ENCODE data around the gene ERLEC1. TPM values are rescaled to one million over a fixed set of nuclear protein-coding genes. Genes with fewer than 3 reads are reported as not detected.

Gene ERLEC1, protein sequence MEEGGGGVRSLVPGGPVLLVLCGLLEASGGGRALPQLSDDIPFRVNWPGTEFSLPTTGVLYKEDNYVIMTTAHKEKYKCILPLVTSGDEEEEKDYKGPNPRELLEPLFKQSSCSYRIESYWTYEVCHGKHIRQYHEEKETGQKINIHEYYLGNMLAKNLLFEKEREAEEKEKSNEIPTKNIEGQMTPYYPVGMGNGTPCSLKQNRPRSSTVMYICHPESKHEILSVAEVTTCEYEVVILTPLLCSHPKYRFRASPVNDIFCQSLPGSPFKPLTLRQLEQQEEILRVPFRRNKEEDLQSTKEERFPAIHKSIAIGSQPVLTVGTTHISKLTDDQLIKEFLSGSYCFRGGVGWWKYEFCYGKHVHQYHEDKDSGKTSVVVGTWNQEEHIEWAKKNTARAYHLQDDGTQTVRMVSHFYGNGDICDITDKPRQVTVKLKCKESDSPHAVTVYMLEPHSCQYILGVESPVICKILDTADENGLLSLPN
- total RNA-seq (32.8 TPM), polyA plus RNA-seq (34.4 TPM)
- long read RNA-seq, donor 1, partial matches to known transcripts, result 0 of 2 reads
- long read RNA-seq, donor 1, other reads (novel, unspliced or antisense), result 0 of 2 reads
- long read RNA-seq, donor 2, transcript ERLEC1-202 (13 exons, 2,271 nt), result minor isoform, 6 of 25 reads
- long read RNA-seq, donor 2, transcript ERLEC1-201 (14 exons, 2,433 nt), result major isoform, 8 of 25 reads
- long read RNA-seq, donor 2, partial matches to known transcripts, result 10 of 25 reads
- long read RNA-seq, donor 2, other reads (novel, unspliced or antisense), result 0 of 25 reads
- long read RNA-seq, donor 3, transcript ERLEC1-201 (14 exons, 2,433 nt), result major isoform, 6 of 8 reads
- long read RNA-seq, donor 3, partial matches to known transcripts, result 0 of 8 reads
- long read RNA-seq, donor 3, other reads (novel, unspliced or antisense), result 0 of 8 reads
- long read RNA-seq, donor 4, transcript ERLEC1-201 (14 exons, 2,433 nt), result major isoform, 7 of 7 reads
- long read RNA-seq, donor 4, partial matches to known transcripts, result 0 of 7 reads
- long read RNA-seq, donor 4, other reads (novel, unspliced or antisense), result 0 of 7 reads
- long read RNA-seq, donor 5, transcript ERLEC1-201 (14 exons, 2,433 nt), result major isoform, 10 of 33 reads
- long read RNA-seq, donor 5, transcript ERLEC1-202 (13 exons, 2,271 nt), result minor isoform, 6 of 33 reads
- long read RNA-seq, donor 5, partial matches to known transcripts, result 17 of 33 reads
- long read RNA-seq, donor 5, other reads (novel, unspliced or antisense), result 0 of 33 reads
- long read RNA-seq, donor 6, transcript ERLEC1-201 (14 exons, 2,433 nt), result major isoform, 7 of 7 reads
- long read RNA-seq, donor 6, partial matches to known transcripts, result 0 of 7 reads
- long read RNA-seq, donor 6, other reads (novel, unspliced or antisense), result 0 of 7 reads
- long read RNA-seq, donor 7, transcript ERLEC1-201 (14 exons, 2,433 nt), result major isoform, 8 of 9 reads
- long read RNA-seq, donor 7, partial matches to known transcripts, result 0 of 9 reads
- long read RNA-seq, donor 7, other reads (novel, unspliced or antisense), result 0 of 9 reads
- long read RNA-seq, donor 8, partial matches to known transcripts, result 0 of 2 reads
- long read RNA-seq, donor 8, other reads (novel, unspliced or antisense), result 0 of 2 reads
- long read RNA-seq, donor 9, transcript ERLEC1-201 (14 exons, 2,433 nt), result major isoform, 5 of 5 reads
- long read RNA-seq, donor 9, partial matches to known transcripts, result 0 of 5 reads
- long read RNA-seq, donor 9, other reads (novel, unspliced or antisense), result 0 of 5 reads
- long read RNA-seq, donor 10, partial matches to known transcripts, result 0 of 6 reads
- long read RNA-seq, donor 10, other reads (novel, unspliced or antisense), result 0 of 6 reads

DNA sequence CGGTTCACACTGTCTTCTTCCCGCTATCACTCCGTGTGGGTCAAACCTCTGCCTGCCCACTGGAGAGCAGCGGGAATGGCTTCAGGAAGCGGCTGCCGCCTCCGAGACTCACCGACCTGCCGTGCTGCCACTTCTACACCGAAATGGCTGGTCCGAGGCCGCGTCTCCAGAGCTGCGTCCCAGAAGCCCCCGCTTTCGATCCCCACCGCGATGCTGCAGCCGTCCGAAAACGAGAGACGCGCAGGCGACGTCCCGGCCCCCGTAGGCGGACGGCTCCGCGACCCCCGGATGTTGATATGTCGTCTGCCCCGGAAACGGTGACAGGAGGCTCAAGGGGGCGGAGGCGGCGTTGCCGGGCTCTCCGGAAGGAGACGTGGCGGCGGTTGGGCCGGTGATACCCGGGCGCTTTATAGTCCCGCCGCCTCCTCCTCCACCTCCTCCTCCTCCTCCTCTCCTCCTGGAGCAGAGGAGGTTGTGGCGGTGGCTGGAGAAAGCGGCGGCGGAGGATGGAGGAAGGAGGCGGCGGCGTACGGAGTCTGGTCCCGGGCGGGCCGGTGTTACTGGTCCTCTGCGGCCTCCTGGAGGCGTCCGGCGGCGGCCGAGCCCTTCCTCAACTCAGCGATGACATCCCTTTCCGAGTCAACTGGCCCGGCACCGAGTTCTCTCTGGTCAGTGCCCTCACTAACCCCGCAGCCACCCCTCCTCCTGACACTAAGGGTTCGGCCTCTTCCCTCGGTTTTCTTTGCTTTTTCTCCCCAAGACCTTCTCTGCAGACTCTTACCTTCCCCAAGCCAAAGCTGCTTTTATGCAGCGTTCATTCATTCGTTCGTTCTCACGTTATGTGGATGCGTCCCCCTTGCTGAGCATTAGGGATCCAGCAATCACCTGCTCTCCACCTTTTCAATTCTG, at the start of gene ERLEC1, which contains the start of gene ASB3:
Gene ERLEC1, plus strand, starts transcription at position 340 of the 909 bp plus-strand sequence. Its CDS starts 167 bp downstream, at position 507.
Gene ASB3, minus strand, starts transcription at position 249 of the 909 bp plus-strand sequence. CDS start 21,381 bp downstream, outside the sequence.
- Histone ChIP-seq H3K4me1 (ENCODE audit: control insufficient read depth in 2 of 2, insufficient read depth in 2 of 2, low read length in 2 of 2) (peaks cover 13 to 18% of the 10 kb centered on the region in 2 donors), H3K4me3 (ENCODE audit: low read length in 2 of 2) (peak within 1 kb of the TSS; percentile 77 to 82), H3K36me3 (ENCODE audit: control insufficient read depth in 2 of 2, insufficient read depth in 2 of 2, low read length in 1 of 2) (peaks cover 0 to 9% of the 10 kb centered on the region in 2 donors), H3K27ac (ENCODE audit: low read depth in 1 of 2, low read length in 1 of 2) (peak within 1 kb of the TSS; percentile 91 to 94), H3K9me3 (ENCODE audit: control insufficient read depth in 2 of 2, insufficient read depth in 1 of 2, low read length in 1 of 2) (no peaks in the 10 kb centered on the region), H3K27me3 (ENCODE audit: control insufficient read depth in 2 of 2, insufficient read depth in 1 of 2, low read length in 1 of 2) (no peaks in the 10 kb centered on the region)
- under 1% methylated on average over 77 of the region's 77 CpGs for WGBS
- DNase-seq (ENCODE audit: low read depth in 6 of 9, low spot score in 9 of 9), result peak; percentile 65 to 93 (median 83)

DNA sequence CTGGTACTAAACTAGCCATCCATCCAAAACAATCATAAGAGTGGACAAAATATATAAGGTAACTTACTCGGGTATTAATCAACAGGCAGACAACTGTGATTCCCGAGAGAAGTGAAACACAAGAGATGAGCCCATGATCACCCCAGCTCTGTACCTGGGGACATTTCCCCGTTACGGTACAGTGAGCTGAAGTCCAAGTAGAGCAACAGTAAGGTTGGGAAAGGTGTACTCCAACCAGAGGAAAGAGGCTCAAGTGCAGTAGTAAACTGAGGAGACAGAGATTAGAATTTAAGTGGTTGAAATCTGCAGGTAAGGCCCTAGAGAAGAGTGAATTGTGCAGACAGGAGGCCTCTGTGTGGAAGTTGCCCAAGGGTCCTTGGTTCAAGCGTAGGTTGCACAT, 49.8 kb upstream of the ERLEC1 start:
- no peak for DNase-seq (ENCODE audit: low read depth in 6 of 9, low spot score in 9 of 9)
- 99% methylated on average over 5 of the region's 5 CpGs for WGBS

DNA sequence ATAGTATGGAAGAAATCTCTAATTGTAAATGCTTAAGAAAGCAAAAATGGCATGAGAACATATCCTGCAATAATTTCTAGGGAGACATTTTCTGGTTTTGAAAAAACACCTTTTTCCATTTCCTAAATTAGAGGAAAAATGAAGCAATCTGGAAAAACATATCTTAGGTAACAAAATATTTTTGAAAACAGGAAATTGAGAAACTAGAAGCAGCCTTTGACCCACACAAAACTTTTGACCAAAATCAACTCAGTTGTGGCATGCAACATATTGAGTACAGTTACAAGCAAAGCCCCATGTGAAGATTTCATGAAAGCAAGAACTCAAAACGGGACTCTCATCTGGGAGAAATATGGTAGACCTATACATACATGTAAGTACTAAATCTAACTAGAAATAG, 47.8 kb upstream of the ERLEC1 start:
- H3K27me3 ChIP-seq (ENCODE audit: control insufficient read depth in 2 of 2, insufficient read depth in 1 of 2, low read length in 1 of 2), result no peaks in the 10 kb centered on the region
- H3K27ac ChIP-seq (ENCODE audit: low read depth in 1 of 2, low read length in 1 of 2), result no peak overlapping the region
- H3K9me3 ChIP-seq (ENCODE audit: control insufficient read depth in 2 of 2, insufficient read depth in 1 of 2, low read length in 1 of 2), result no peaks in the 10 kb centered on the region
- WGBS, result 93% methylated on average over 1 of the region's 1 CpG
- H3K4me3 ChIP-seq (ENCODE audit: low read length in 2 of 2), result no peak overlapping the region
- no peaks in the 10 kb centered on the region for H3K4me1 ChIP-seq (ENCODE audit: control insufficient read depth in 2 of 2, insufficient read depth in 2 of 2, low read length in 2 of 2)
- H3K36me3 ChIP-seq (ENCODE audit: control insufficient read depth in 2 of 2, insufficient read depth in 2 of 2, low read length in 1 of 2), result peaks cover 6 to 7% of the 10 kb centered on the region in 2 donors
- DNase-seq (ENCODE audit: low read depth in 6 of 9, low spot score in 9 of 9), result no peak

More for the DNA sequence above, 49.8 kb upstream of the ERLEC1 start:
- Histone ChIP-seq H3K4me1 (ENCODE audit: control insufficient read depth in 2 of 2, insufficient read depth in 2 of 2, low read length in 2 of 2) (no peaks in the 10 kb centered on the region), H3K4me3 (ENCODE audit: low read length in 2 of 2) (no peak overlapping the region), H3K27me3 (ENCODE audit: control insufficient read depth in 2 of 2, insufficient read depth in 1 of 2, low read length in 1 of 2) (no peaks in the 10 kb centered on the region), H3K36me3 (ENCODE audit: control insufficient read depth in 2 of 2, insufficient read depth in 2 of 2, low read length in 1 of 2) (peaks cover 7 to 9% of the 10 kb centered on the region in 2 donors), H3K27ac (ENCODE audit: low read depth in 1 of 2, low read length in 1 of 2) (no peak overlapping the region), H3K9me3 (ENCODE audit: control insufficient read depth in 2 of 2, insufficient read depth in 1 of 2, low read length in 1 of 2) (no peaks in the 10 kb centered on the region)

DNA sequence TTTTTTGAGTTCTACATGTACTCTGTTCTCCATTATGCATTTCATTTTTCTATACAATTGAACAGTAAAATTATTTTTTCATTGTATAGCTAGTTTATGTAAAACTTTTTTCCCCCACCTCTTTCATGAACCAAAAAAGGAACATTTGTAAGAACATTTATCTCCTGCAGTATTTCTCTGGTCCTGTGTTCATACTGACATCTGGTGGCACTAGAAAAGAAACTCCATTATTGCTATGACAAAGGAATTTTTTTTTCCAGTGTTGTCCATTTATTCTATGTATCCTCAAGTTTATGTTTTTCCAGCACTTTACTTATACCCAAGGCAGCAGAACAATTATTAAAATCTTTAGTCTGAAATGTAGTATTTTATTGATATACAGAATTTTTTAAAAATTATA, 46.7 kb upstream of the ERLEC1 start:
- Histone ChIP-seq H3K36me3 (ENCODE audit: control insufficient read depth in 2 of 2, insufficient read depth in 2 of 2, low read length in 1 of 2) (peaks cover 5 to 7% of the 10 kb centered on the region in 2 donors), H3K4me1 (ENCODE audit: control insufficient read depth in 2 of 2, insufficient read depth in 2 of 2, low read length in 2 of 2) (no peaks in the 10 kb centered on the region), H3K9me3 (ENCODE audit: control insufficient read depth in 2 of 2, insufficient read depth in 1 of 2, low read length in 1 of 2) (no peaks in the 10 kb centered on the region), H3K27ac (ENCODE audit: low read depth in 1 of 2, low read length in 1 of 2) (no peak overlapping the region), H3K4me3 (ENCODE audit: low read length in 2 of 2) (no peak overlapping the region), H3K27me3 (ENCODE audit: control insufficient read depth in 2 of 2, insufficient read depth in 1 of 2, low read length in 1 of 2) (no peaks in the 10 kb centered on the region)
- peak in 1 of 9 donors; percentile 4 for DNase-seq (ENCODE audit: low read depth in 6 of 9, low spot score in 9 of 9)

DNA sequence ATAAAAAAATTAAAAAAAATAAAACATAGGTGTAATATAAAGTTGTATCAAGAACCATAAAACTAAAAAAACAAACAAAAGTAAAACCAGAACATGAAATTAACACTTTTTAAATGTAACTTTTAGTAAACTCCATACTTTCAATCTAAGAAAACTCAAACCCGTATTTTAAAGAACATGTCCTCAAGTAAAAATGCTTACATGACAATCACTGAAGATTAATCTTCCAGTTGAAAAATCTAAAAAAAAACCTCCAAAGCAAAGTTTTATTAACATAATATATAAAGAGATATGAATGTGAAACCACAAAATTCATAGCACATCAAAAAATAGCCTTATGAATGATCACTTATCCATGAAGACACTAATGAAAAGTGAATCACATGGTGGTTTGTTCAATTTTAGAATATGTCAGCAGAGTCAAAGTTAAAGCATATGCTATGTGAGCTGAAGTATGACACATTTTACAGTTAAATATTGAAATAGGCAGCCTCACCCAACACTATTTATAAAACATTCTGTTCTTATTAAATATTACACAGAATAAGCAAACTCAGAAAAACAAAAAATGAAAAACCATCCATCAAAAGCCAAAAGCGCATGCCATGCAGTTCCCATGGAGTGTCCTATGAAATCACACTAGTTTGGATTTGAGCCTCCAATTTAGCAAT, 42.3 kb upstream of the ERLEC1 start:
- WGBS, result 97% methylated on average over 2 of the region's 2 CpGs
- DNase-seq (ENCODE audit: low read depth in 6 of 9, low spot score in 9 of 9), result no peak

DNA sequence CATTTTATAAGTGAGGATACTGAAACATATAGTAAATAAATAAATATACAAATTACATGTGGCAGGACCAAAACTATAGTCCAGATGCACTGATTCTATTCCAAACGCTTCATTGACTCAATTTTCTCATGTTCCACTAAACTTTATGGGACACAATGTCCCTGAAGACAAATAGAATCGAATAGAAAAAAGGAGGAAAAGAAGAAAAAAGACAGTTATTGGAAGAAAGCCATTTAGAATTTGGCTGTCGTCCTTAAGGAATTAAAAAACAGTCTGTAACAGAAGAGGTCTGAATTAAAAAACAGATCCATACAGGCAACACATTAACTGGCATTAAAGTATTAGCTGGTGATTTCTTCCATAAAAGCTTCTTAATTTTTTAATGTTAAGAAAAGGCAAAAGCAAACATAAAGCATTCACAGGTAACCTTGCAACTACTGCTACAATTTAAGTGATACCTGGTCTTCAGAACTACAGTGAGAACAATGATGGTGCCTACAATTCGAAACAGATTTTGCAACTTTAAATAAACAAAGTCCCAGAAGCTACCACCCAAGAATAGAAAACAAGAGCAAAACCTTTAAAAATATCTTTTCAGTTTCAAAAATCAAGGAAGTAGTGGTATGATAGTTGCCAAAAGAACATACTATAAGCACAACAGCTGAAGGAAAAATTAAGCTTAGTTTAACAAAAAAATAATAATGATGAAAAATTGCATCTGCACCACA, 36.6 kb upstream of the ERLEC1 start:
- no peaks in the 10 kb centered on the region for H3K4me1 ChIP-seq (ENCODE audit: control insufficient read depth in 2 of 2, insufficient read depth in 2 of 2, low read length in 2 of 2)
- no peak overlapping the region for H3K4me3 ChIP-seq (ENCODE audit: low read length in 2 of 2)
- WGBS, result 95% methylated on average over 4 of the region's 4 CpGs
- H3K9me3 ChIP-seq (ENCODE audit: control insufficient read depth in 2 of 2, insufficient read depth in 1 of 2, low read length in 1 of 2), result no peaks in the 10 kb centered on the region
- H3K36me3 ChIP-seq (ENCODE audit: control insufficient read depth in 2 of 2, insufficient read depth in 2 of 2, low read length in 1 of 2), result peaks cover 0 to 38% of the 10 kb centered on the region in 2 donors
- H3K27me3 ChIP-seq (ENCODE audit: control insufficient read depth in 2 of 2, insufficient read depth in 1 of 2, low read length in 1 of 2), result no peaks in the 10 kb centered on the region
- no peak for DNase-seq (ENCODE audit: low read depth in 6 of 9, low spot score in 9 of 9)
- no peak overlapping the region for H3K27ac ChIP-seq (ENCODE audit: low read depth in 1 of 2, low read length in 1 of 2)

More for the DNA sequence above, 42.3 kb upstream of the ERLEC1 start:
- H3K4me1 ChIP-seq (ENCODE audit: control insufficient read depth in 2 of 2, insufficient read depth in 2 of 2, low read length in 2 of 2), result no peaks in the 10 kb centered on the region
- no peaks in the 10 kb centered on the region for H3K9me3 ChIP-seq (ENCODE audit: control insufficient read depth in 2 of 2, insufficient read depth in 1 of 2, low read length in 1 of 2)
- H3K36me3 ChIP-seq (ENCODE audit: control insufficient read depth in 2 of 2, insufficient read depth in 2 of 2, low read length in 1 of 2), result peaks cover 0 to 27% of the 10 kb centered on the region in 2 donors
- H3K27me3 ChIP-seq (ENCODE audit: control insufficient read depth in 2 of 2, insufficient read depth in 1 of 2, low read length in 1 of 2), result no peaks in the 10 kb centered on the region
- no peak overlapping the region for H3K4me3 ChIP-seq (ENCODE audit: low read length in 2 of 2)
- no peak overlapping the region for H3K27ac ChIP-seq (ENCODE audit: low read depth in 1 of 2, low read length in 1 of 2)

DNA sequence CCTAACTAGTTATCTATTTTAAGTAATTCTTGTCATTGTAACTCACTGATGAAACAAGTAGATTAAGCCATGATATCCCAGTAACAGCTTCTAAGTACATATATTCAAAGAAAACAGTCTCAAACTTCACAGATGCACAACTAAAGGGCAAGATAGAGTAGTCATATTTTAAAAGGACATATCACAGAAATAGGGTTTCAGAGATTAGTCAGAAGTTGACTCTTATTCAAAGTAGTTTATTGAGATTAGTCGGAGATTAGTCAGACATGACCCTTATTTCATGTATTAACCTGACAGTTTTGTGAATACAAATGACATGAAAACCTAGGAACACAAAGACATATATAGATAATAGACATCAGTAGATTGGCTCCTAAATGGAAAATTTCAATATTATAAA, 35.1 kb upstream of the ERLEC1 start:
- Histone ChIP-seq H3K36me3 (ENCODE audit: control insufficient read depth in 2 of 2, insufficient read depth in 2 of 2, low read length in 1 of 2) (peaks cover 6 to 39% of the 10 kb centered on the region in 2 donors), H3K9me3 (ENCODE audit: control insufficient read depth in 2 of 2, insufficient read depth in 1 of 2, low read length in 1 of 2) (no peaks in the 10 kb centered on the region), H3K4me1 (ENCODE audit: control insufficient read depth in 2 of 2, insufficient read depth in 2 of 2, low read length in 2 of 2) (no peaks in the 10 kb centered on the region), H3K27me3 (ENCODE audit: control insufficient read depth in 2 of 2, insufficient read depth in 1 of 2, low read length in 1 of 2) (no peaks in the 10 kb centered on the region), H3K27ac (ENCODE audit: low read depth in 1 of 2, low read length in 1 of 2) (no peak overlapping the region), H3K4me3 (ENCODE audit: low read length in 2 of 2) (no peak overlapping the region)
- 92% methylated on average over 1 of the region's 1 CpG for WGBS
- no peak for DNase-seq (ENCODE audit: low read depth in 6 of 9, low spot score in 9 of 9)

Measured in thymus (tissue), 14 donors.